CD4-positive, alpha-beta T cell treated with Interleukin-17A for 4 hours (primary cell): ENCODE results near the gene TAF10.

Source experiments
- DNase-seq: peaks from one replicate; pipeline ENCODE4 v3.0.0-alpha.2; 2020; ENCODE audit warnings: mixed read lengths

TAF10 gene

DNA sequence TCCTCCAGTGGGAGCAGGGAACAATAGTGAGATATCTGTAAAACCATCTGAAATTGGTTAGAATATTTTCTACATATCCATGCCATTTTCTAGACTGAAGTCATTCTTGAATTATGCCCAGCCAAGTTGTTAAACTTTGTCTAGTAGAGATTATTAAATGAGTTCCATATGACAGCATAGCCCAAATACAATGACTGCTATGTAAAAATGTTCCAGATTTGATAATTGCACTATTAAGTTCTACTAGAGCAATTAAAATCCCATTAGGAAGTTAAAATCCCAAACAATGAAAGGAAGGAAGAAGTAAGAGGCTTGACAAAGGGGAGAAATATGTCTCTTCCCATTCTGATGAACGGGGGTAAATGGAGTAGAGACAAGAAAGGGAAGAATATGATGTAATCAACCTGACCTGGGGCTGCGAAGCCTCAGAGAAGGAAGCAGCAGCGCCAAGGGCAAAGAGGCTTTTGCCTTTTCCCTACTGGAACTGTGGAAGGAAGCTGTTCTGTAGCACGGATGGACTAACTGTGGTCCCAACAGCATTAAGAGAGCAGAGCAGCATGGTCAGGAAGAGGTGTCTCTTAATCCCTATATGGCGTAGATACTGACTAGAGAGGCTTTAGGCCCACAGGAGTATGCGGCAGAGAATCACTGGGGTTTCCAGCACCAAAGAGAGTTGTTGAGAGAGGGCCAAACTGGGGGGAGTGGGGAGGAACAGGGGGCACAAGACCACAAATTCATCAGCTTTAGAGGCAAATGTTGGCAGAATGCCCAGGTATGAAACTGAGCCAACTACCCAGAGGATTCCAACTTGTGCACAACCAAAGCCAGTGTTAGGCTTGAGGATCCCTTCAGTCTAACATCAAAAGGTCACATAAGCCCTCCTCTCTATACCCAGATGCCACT lies 35.3 kb downstream of the TAF10 start:
- DNase-seq, result no peak

DNA sequence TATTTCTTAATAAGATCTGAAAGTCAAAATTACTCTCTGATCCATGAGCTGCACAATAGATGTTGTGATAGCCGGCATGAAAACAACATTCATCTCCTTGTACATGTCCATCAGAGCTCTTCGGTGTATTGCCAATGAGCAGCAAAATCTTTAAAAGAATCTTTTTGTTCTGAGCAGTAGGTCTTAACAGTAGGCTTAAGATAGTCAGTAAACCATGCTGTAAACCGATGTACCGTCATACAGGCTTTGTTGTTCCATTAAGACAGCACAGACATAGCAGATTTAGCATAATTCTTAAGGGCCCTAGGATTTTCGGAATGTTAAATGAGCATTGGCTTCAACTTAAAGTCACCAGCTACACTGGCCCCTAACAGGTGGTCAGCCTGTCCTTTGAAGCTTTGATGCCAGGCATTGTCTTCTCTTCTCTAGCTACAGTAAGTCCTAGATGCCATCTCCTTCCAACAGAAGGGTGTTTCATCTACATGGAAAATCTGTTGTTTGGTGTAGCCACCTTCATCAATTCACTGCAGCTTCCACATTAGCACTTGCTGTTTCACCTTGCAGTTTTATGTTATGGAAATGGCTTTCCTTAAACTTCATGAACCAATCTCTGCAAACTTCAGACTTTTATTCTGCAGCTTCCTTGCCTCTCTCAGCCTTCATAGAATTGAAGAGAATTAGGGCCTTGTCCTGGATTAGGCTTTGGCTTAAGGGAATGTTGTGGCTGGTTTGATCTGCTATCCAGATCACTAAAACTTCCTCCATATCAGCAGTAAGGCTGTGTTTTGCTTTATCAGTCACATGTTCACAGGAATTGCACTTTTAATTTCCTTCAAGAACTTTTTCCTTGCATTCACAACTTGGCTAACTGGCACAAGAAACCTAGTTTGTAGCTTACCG lies 37.0 kb downstream of the TAF10 start:
- no peak for DNase-seq

DNA sequence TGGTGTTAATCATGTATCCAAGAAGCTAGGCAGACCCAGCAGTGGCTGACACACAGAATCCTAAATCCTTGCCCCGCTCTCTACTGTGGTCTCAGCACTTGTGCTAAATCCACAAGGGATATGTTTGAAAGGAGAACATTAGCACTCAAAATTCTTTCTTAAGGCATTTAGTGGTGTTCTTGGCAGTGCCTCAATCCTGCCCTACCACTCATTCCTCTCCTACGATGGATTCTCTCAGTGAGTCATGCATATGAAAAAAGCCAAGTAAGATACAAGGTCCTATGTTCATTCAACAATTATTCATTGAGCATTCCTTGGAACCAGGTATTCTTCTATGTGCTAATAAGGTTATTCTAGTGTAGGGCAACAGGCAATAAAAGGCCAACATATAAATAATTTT lies 39.8 kb downstream of the TAF10 start:
- no peak for DNase-seq

DNA sequence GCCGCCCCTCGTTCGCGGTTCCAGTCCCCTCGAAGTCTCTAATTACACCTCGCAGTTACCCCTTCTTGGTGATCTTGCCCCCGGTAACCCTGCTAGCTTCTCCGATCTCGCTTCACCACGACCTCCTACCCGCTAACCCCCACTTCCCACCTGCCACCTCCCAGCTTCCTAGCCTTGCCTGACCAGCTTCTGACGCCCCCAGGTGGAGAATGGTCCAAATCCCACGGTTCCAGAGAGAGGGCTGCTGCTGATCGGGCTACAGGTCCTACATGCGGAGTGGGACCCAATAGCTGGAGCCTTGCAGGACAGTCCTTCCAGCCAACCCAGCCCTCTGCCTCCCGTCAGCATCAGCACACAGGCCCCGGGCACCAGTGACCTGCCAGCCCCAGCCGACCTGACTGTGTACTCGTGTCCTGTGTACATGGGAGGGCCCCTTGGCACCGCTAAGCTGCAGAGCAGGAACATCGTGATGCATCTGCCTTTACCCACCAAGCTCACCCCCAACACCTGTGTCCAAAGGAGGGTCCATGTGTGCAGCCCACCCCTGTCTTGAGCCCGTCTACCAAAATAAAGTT lies 40.5 kb downstream of the TAF10 start:
- no peak for DNase-seq

DNA sequence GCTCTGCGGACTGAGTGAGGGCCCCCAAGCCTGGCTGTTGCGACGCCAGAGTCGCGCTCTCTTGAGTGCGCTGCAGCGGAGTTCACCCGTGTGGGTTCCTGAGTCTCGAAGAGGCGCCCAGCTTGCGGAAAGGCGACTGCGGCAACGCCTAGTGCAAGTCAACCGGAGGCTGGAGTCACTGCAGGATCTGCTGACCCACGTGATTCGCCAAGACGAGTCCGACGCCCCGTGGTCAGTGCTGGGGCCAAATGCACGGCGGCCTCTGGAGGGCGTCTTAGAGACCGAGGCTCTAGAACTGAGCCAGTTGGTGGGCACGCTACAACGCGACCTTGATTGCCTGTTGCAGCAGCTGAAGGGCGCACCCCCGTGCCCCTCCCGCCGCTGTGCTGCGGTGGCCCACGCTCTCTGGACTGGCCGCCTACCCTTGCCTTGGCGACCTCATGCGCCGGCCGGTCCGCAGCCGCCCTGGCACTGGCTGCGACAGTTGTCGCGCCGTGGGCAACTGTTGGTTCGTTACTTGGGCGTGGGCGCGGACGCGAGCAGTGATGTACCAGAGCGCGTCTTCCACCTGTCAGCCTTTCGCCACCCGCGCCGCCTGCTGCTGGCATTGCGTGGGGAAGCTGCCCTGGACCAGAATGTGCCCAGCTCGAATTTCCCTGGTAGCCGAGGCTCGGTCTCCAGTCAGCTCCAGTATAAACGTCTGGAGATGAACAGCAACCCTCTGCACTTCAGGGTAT lies 41.2 kb downstream of the TAF10 start:
- DNase-seq, result no peak

DNA sequence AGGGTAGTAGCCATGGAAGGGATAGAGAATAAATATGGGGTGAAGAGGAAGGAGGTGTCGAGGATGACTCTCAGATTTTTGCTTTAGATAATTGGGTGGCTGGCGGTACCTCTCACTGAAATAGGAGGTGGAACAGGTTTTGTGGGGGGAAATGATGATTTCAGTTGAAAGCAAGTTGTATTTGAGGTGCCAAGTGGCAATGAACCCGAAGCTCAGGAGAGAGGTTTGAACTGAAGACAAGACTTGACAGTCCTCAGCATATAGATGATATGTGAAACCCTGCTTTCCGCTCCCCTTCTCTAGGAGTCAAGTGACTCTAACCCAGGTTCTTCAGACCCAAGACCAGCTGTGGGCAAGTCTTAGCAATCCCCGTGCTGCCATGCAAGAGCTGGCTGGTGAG lies 42.3 kb downstream of the TAF10 start:
- no peak for DNase-seq

DNA sequence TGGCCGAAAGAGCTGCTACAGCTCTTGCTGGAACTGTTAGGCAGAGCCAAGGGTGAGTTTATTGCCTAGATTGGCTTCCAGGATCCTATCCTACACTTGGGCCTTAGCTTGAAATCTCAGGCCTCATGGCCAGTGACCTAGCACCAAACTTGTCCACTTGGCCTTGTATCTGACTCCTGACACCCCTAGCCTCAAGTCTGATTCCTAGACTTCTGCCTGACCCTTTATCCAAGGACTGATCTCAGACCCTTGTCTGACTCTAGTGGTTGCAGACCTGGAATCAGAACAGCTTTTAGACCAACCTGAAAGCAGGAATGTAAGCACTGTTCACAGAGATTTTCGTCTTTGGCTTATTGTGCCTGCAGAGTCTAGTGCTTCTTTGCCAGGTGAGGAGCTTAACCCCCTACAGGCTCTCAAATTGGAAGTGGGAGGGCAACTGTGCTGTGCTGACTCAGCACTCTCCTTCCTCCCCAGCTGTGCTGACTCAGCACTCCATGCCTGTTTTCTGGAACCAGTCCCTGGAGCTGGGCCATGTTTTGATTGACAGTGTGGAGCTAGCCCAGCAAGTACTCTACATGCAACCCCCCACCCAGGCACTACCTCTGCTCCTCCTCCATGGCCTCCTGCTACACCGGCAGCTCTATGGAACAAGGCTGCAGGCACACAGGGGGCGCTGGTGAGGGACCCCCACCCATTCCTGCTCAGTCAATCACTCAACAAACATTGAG lies 43.7 kb downstream of the TAF10 start:
- no peak for DNase-seq

DNA sequence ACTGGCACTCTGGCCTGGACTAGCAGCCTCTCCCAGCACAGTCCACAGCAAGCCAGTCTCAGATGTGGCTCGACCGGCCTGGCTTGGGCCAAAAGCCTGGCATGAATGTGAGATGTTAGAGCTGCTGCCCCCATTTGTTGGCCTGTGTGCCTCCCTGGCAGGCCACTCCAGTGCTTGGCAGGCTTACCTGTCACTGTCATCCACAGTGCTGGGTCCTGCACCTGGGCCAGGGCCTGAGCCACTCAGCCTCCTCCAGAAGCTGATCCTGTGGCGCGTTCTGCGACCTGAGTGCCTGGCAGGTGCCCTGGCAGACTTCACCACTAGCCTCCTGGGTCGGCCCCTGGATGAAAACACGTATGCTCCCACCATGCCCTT lies 44.7 kb downstream of the TAF10 start:
- DNase-seq, result no peak

DNA sequence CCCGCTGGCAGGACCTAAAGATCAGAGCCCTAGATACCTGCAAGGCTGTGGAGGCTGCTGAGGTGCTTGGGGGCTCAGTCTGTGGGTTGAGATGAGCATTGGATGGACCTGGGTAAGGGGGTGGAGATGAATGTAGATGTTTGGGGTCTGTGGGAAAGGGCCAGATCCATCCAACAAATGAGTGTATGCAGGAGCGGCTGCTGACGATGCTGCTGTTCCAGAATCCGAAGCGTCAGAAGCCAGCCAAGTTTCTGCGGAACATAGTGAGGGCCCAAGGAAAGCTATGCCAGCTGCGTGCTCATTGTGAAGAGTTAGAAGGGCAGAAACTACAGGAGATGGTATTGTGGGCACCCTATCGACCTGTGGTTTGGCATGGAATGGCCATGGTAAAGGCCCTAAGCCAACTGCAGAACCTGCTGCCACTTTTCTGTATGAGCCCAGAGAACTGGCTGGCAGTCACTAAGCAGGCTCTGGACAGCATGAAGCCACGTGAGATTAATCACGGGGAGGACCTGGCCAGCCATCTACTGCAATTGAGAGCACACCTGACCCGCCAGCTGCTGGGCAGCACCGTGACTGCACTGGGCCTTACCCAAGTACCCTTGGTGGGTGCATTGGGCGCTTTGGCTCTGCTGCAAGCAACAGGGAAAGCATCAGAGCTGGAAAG lies 45.2 kb downstream of the TAF10 start:
- no peak for DNase-seq

DNA sequence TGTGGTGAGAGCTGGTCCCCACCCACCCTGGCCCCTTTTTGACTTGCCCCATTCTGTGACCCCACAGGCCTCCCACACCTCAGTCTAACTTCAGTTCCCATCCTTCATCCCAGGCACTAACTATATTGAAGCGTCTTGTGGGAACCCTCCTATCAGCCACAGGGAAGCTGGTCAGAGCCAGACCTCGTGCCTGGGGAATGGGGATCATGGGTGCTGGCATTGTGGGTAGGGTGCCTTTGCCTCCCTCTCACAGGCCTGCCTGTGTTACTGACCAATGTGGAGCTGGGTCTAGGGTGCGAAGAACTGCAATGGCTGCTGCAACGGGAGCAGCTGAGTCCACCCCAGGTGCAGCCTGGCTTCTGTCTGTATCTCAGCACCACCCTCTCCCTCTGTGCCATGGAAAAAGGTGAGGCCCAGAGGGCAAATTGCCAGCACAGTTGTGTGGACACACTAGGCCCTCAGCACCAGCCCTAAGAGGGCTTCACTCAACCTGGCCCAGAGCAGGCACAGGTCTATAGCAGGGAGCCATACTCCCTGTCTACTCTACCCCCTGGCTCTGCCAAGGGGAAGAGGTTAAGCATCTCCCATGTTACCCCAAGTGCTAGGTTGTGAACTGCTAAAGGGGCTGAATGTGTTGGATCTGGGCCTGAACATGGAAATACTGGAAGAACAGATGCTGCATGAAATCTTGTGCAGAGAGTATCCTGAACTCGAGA lies 45.9 kb downstream of the TAF10 start:
- DNase-seq, result no peak

DNA sequence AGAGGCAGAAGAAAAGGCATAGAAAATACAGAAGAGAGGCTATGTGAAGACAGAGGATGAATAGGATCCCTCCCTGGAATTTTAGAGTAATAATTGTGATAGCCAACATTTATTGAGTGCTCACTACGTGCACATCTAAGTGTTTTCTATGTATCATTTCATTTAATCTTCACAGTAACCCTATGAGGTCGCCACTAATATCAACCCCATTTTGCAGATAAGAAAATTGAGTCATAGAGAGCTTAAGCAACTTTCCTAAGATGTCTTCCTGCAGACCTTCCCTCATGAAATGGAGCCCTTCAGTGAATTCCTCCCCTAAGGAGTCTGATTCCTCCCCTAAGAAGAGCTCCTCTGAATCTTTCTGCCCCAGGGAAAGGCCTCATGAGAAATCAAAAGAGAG lies 46.7 kb downstream of the TAF10 start:
- no peak for DNase-seq

DNA sequence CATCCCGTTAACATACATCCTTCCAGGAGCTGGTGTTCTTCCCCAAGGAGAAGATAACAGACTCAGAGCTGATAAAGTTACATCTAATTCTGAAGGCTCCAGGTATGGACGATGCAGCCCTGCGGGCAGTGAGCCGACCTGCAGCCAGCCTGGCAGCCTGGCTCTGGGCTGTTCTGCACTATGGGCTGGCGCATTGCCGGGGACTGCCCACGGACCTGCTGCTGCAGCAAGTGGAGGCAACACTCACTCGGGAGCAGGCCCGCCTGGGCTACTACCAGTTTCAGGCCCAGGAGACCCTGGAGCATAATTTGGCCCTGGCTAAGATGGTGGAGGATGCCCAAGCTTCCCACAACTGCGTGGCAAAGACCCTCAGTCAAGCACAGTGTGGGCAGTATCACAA lies 48.3 kb downstream of the TAF10 start:
- DNase-seq, result no peak

DNA sequence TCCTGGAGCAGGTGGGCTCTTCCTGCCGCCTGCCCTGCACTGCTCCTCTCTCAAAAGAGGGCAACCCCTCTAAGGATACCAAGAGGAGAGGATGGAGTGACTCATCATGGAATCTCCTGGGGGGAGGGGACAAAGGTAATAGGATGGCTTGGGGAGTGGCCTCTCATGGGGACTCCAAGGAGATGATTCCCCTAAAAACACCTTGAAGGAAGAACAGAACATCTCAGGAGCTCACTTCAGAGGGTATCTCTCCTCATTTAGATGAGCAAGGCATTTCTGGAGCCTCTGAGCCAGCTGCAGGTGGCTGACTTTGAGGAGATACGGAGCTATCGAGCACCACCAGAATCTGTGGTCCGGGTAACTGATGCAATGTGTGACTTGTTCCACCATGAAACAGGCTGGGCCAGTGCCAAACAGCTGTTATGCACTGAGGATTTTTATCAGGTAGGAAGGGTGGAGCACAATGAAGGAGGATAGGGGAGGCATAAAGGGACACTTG lies 48.8 kb downstream of the TAF10 start:
- DNase-seq, result no peak

DNA sequence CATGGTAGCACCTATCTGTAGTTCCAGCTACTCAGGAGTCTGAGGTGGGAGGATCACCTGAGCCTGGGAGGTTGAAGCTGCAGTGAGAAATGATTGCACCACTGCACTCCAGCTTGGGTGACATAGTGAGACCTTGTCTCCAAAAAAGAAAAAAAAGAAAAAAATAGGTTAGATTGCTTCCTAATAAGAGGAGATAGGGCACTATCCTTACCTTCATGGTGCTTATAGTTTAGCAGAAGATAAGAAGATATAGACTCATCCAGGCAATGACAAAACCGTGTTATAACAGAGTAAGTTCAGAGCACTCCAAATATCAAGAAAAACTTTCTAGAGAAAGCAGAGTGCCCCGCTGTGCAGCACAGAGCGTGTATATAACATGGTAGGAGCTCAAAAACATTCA lies 50.7 kb downstream of the TAF10 start:
- no peak for DNase-seq
